ENCODE data around the gene PPM1B.

DNA sequence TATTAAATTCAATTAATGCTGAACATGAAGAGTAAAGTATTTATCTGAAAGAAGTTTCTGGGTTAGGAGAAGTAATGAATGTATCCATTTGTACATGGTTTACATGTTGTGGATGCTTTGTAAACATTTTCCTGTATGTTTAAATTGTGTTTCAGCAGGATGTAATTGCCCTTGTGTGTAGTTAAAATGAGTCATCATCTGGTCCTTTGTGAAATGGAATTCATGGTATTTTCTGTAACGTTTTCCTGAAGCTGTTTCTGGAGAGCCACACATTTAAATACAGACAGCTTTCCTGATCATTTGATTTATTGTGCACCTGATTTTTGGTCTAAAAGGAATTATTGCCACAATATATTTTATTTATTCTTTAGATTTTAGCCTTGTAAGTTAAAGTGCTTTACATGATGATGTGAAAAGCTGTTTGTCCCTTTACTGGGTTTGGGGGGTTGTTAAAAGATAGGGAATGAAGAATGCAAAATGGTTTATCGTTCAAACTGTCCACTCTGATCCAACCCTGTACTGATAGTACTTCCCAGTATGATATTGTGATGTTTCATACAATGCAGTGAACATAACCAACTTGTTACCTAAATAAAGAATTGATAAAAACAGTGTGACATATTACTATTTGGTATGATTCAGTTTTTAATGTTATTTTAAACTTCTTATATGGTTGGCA lies 64.9 kb downstream of the PPM1B start:
- TF ChIP-seq, protein P1, sequence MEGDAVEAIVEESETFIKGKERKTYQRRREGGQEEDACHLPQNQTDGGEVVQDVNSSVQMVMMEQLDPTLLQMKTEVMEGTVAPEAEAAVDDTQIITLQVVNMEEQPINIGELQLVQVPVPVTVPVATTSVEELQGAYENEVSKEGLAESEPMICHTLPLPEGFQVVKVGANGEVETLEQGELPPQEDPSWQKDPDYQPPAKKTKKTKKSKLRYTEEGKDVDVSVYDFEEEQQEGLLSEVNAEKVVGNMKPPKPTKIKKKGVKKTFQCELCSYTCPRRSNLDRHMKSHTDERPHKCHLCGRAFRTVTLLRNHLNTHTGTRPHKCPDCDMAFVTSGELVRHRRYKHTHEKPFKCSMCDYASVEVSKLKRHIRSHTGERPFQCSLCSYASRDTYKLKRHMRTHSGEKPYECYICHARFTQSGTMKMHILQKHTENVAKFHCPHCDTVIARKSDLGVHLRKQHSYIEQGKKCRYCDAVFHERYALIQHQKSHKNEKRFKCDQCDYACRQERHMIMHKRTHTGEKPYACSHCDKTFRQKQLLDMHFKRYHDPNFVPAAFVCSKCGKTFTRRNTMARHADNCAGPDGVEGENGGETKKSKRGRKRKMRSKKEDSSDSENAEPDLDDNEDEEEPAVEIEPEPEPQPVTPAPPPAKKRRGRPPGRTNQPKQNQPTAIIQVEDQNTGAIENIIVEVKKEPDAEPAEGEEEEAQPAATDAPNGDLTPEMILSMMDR (conservative IDR thresholded peaks at IDR 0.05; ENCODE audit: low read depth, low read length): no peak
- TF ChIP-seq EZH2 (IDR thresholded peaks at IDR 0.05; ENCODE audit: borderline replicate concordance, low read depth, low read length, poor library complexity, severe bottlenecking): no peak

Data from A673 (cell line).